Left kidney (tissue), 2 donors: ENCODE results near the gene ASCL5. TPM values are rescaled to one million over a fixed set of nuclear protein-coding genes. Genes with fewer than 3 reads are reported as not detected.

Experiments
- DNase-seq: peaks from one replicate; pipeline ENCODE4 v3.0.0-alpha.2; 2013
- polyA plus RNA-seq: library from polyadenylated mRNA; unstranded; fragments of 120-200 nt; gene quantifications from one replicate; pipeline ENCODE4 v1.2.1, GENCODE V29; 2013; ENCODE audit not compliant: insufficient read length

Gene ASCL5
- polyA plus RNA-seq, 1 donor, result 0.15 TPM

- DNase-seq, result no peak
Observed at GRCh38 chr1:201111156-201111555, 15.8 kb downstream of the ASCL5 start.

GRCh38 chr1:201110616-201111015 is 16.4 kb downstream of the ASCL5 start:
- DNase-seq, result no peak

- no peak for DNase-seq
Observed at GRCh38 chr1:201110138-201110537, 16.8 kb downstream of the ASCL5 start.

GRCh38 chr1:201109651-201110050 is 17.3 kb downstream of the ASCL5 start:
- DNase-seq, result no peak

GRCh38 chr1:201108614-201109013 is 18.4 kb downstream of the ASCL5 start:
- DNase-seq, result no peak

- no peak for DNase-seq
Observed at GRCh38 chr1:201105688-201106087, 21.3 kb downstream of the ASCL5 start.

GRCh38 chr1:201104141-201104540 is 22.8 kb downstream of the ASCL5 start:
- no peak for DNase-seq

GRCh38 chr1:201103666-201104065 is 23.3 kb downstream of the ASCL5 start:
- no peak for DNase-seq

- DNase-seq, result no peak
Observed at GRCh38 chr1:201100169-201100930, 26.6 kb downstream of the ASCL5 start.

- no peak for DNase-seq
Observed at GRCh38 chr1:201098992-201099677, 27.8 kb downstream of the ASCL5 start.

- no peak for DNase-seq
Observed at GRCh38 chr1:201096977-201097856, 29.8 kb downstream of the ASCL5 start.

GRCh38 chr1:201096041-201096461 is 30.9 kb downstream of the ASCL5 start:
- DNase-seq, result no peak

GRCh38 chr1:201095581-201095980 is 31.4 kb downstream of the ASCL5 start:
- no peak for DNase-seq

- DNase-seq, result no peak
Observed at GRCh38 chr1:201094832-201095231, 32.2 kb downstream of the ASCL5 start.

- no peak for DNase-seq
Observed at GRCh38 chr1:201093962-201094361, 33.0 kb downstream of the ASCL5 start.

- DNase-seq, result no peak
Observed at GRCh38 chr1:201093561-201093960, 33.4 kb downstream of the ASCL5 start.

GRCh38 chr1:201092738-201093137 is 34.2 kb downstream of the ASCL5 start:
- DNase-seq, result no peak

- DNase-seq, result no peak
Observed at GRCh38 chr1:201091256-201091655, 35.7 kb downstream of the ASCL5 start.

GRCh38 chr1:201090541-201090940 is 36.4 kb downstream of the ASCL5 start:
- no peak for DNase-seq

- DNase-seq, result no peak
Observed at GRCh38 chr1:201089596-201089995, 37.4 kb downstream of the ASCL5 start.

GRCh38 chr1:201088901-201089525 is 38.0 kb downstream of the ASCL5 start:
- DNase-seq, result no peak

GRCh38 chr1:201088395-201088794 is 38.6 kb downstream of the ASCL5 start:
- DNase-seq, result no peak
